Astrocyte (in vitro differentiated cells and primary cell): Measurements from ENCODE around the gene YEATS4. TPM values are rescaled to one million over a fixed set of nuclear protein-coding genes. Genes with fewer than 3 reads are reported as not detected.

Source experiments
- DNase-seq: peaks from one replicate; pipeline ENCODE4 v3.0.0-alpha.2; 2010; ENCODE audit warnings: low read depth
- FAIRE-seq: peaks from 2 replicates; lab custom pipeline; 2011; peaks lifted over from hg19 to GRCh38; lab: Jason Lieb, UNC
- H2AFZ ChIP-seq: 2 replicates; pipeline ENCODE4 v1.6.0; 2012; ENCODE audit warnings: low read depth, low read length, inconsistent platforms
- H3K27ac ChIP-seq: 2 replicates; pipeline ENCODE4 v1.5.1; 2011; ENCODE audit warnings: low read depth, low read length, inconsistent platforms
- H3K27me3 ChIP-seq: 2 replicates; pipeline ENCODE4 v1.6.0; 2011; ENCODE audit warnings: low read length, inconsistent platforms; ENCODE audit not compliant: insufficient read depth
- H3K36me3 ChIP-seq: 2 replicates; pipeline ENCODE4 v1.5.1; 2011; ENCODE audit warnings: low read length, inconsistent platforms; ENCODE audit not compliant: insufficient read depth
- H3K4me1 ChIP-seq: 2 replicates; pipeline ENCODE4 v1.5.1; 2011; ENCODE audit warnings: low read length, inconsistent platforms; ENCODE audit not compliant: insufficient read depth
- H3K4me2 ChIP-seq: 2 replicates; pipeline ENCODE4 v1.6.0; 2012; ENCODE audit warnings: low read length, inconsistent platforms
- H3K4me3 ChIP-seq: 2 replicates; pipeline ENCODE4 v1.5.1; 2011; ENCODE audit warnings: low read depth, mild to moderate bottlenecking, low read length, inconsistent platforms; ENCODE audit not compliant: insufficient read depth
- H3K79me2 ChIP-seq: 2 replicates; pipeline ENCODE4 v1.6.0; 2012; ENCODE audit warnings: mild to moderate bottlenecking, low read length, inconsistent platforms; ENCODE audit not compliant: insufficient read depth
- H3K9ac ChIP-seq: 2 replicates; pipeline ENCODE4 v1.6.0; 2012; ENCODE audit warnings: mild to moderate bottlenecking, low read length, inconsistent platforms
- H3K9me3 ChIP-seq: 2 replicates; pipeline ENCODE4 v1.5.1; 2012; ENCODE audit warnings: low read depth, mild to moderate bottlenecking, low read length, inconsistent platforms; ENCODE audit not compliant: insufficient read depth
- H4K20me1 ChIP-seq: 2 replicates; pipeline ENCODE4 v1.6.0; 2012; ENCODE audit warnings: low read length, inconsistent platforms; ENCODE audit not compliant: insufficient read depth
- H3K27ac Mint-ChIP-seq: one replicate; pipeline ENCODE4 v1.8.0; 2021; ENCODE audit warnings: mild to moderate bottlenecking, mixed read lengths; ENCODE audit not compliant: unreplicated experiment
- H3K27me3 Mint-ChIP-seq: one replicate; pipeline ENCODE4 v1.8.0; 2021; ENCODE audit warnings: low read depth, mixed read lengths; ENCODE audit not compliant: unreplicated experiment
- H3K36me3 Mint-ChIP-seq: one replicate; pipeline ENCODE4 v1.8.0; 2021; ENCODE audit warnings: low read depth, mixed read lengths; ENCODE audit not compliant: unreplicated experiment
- H3K4me1 Mint-ChIP-seq: one replicate; pipeline ENCODE4 v1.8.0; 2021; ENCODE audit warnings: low read depth, mixed read lengths; ENCODE audit not compliant: unreplicated experiment
- H3K4me3 Mint-ChIP-seq: one replicate; pipeline ENCODE4 v1.8.0; 2021; ENCODE audit warnings: mild to moderate bottlenecking, moderate library complexity, mixed read lengths; ENCODE audit not compliant: unreplicated experiment
- H3K9me3 Mint-ChIP-seq: one replicate; pipeline ENCODE4 v1.8.0; 2021; ENCODE audit warnings: mild to moderate bottlenecking, mixed read lengths; ENCODE audit not compliant: unreplicated experiment
- EZH2 ChIP-seq: IDR thresholded peaks from 2 replicates; pipeline ENCODE4 v1.6.1; 2012; ENCODE audit warnings: mild to moderate bottlenecking, low read length, inconsistent platforms; ENCODE audit not compliant: insufficient read depth
- total RNA-seq: library from RNA; stranded (reverse); gene quantifications from 2 replicates; pipeline ENCODE4 v1.2.1, GENCODE V29; 2021
- TF ChIP-seq, protein P1 (sequence below): IDR thresholded peaks from 2 replicates; pipeline ENCODE4 v1.5.1; 2011; ENCODE audit warnings: low read depth, mild to moderate bottlenecking, inconsistent platforms, low read length, moderate library complexity; ENCODE audit not compliant: insufficient read depth

The YEATS4 gene
- total RNA-seq, 1 donor from 2014 or later, result 11.6 TPM

- Mint-ChIP-seq H3K4me3 (peak overlapping the region; percentile 68), H3K27ac (no peak overlapping the region), H3K27me3 (peaks cover 15% of the 10 kb centered on the region), H3K9me3 (no peaks in the 10 kb centered on the region), H3K4me1 (peaks cover 1% of the 10 kb centered on the region), H3K36me3 (no peaks in the 10 kb centered on the region)
- Histone ChIP-seq H3K27me3 (peaks cover 22% of the 10 kb centered on the region), H2AFZ (peak overlapping the region; percentile 61), H3K36me3 (no peaks in the 10 kb centered on the region), H4K20me1 (no peaks in the 10 kb centered on the region), H3K79me2 (no peaks in the 10 kb centered on the region), H3K4me1 (no peaks in the 10 kb centered on the region), H3K4me2 (peak overlapping the region; percentile 84), H3K9me3 (no peaks in the 10 kb centered on the region), H3K4me3 (peak overlapping the region; percentile 55), H3K9ac (peak overlapping the region; percentile 15), H3K27ac (no peak overlapping the region)
- no peak for TF ChIP-seq EZH2
- TF ChIP-seq, protein P1, sequence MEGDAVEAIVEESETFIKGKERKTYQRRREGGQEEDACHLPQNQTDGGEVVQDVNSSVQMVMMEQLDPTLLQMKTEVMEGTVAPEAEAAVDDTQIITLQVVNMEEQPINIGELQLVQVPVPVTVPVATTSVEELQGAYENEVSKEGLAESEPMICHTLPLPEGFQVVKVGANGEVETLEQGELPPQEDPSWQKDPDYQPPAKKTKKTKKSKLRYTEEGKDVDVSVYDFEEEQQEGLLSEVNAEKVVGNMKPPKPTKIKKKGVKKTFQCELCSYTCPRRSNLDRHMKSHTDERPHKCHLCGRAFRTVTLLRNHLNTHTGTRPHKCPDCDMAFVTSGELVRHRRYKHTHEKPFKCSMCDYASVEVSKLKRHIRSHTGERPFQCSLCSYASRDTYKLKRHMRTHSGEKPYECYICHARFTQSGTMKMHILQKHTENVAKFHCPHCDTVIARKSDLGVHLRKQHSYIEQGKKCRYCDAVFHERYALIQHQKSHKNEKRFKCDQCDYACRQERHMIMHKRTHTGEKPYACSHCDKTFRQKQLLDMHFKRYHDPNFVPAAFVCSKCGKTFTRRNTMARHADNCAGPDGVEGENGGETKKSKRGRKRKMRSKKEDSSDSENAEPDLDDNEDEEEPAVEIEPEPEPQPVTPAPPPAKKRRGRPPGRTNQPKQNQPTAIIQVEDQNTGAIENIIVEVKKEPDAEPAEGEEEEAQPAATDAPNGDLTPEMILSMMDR, result no peak
- FAIRE-seq (no peak), DNase-seq (no peak)
These were observed 28.0 kb upstream of the YEATS4 start for GRCh38 chr12:69331519-69331908.

- Histone ChIP-seq H3K4me2 (peak overlapping the region; percentile 84), H3K36me3 (no peaks in the 10 kb centered on the region), H2AFZ (peak overlapping the region; percentile 61), H3K79me2 (no peaks in the 10 kb centered on the region), H3K9ac (no peak overlapping the region), H3K27me3 (peaks cover 24% of the 10 kb centered on the region), H3K4me3 (no peak overlapping the region), H3K9me3 (no peaks in the 10 kb centered on the region), H3K4me1 (no peaks in the 10 kb centered on the region), H3K27ac (no peak overlapping the region), H4K20me1 (no peaks in the 10 kb centered on the region)
- Mint-ChIP-seq H3K36me3 (no peaks in the 10 kb centered on the region), H3K4me3 (no peak overlapping the region), H3K27ac (no peak overlapping the region), H3K27me3 (peaks cover 15% of the 10 kb centered on the region), H3K9me3 (no peaks in the 10 kb centered on the region), H3K4me1 (peaks cover 1% of the 10 kb centered on the region)
- no peak for DNase-seq
- TF ChIP-seq, protein P1, result no peak
- no peak for TF ChIP-seq EZH2
- no peak for FAIRE-seq
These were observed 27.4 kb upstream of the YEATS4 start for GRCh38 chr12:69331909-69332684.

DNA sequence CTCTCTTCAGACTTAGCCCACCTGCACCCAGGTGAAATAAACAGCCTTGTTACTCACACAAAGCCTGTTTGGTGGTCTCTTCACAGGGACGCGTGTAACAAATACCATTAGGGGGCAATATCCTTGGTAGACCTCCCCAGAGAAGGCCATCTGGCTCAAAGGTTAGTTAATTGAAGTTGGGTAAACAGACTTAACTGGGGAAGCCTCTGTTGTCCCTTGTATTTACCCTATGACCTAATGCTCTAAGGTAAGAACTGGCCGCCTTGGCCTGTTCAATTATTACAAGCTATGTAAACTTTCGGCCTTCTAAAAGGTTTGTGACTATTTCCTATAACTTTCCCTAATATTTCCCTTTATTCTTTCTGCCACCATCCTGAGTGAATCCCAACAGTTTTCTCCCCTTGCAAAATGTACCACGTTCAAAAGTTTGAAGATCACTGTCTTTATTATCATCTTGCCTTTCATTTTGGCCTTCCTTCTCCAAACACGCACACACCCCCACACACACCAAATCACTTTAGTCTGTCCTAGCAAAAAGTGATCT lies 26.7 kb upstream of the YEATS4 start:
- Histone ChIP-seq H2AFZ (no peak overlapping the region), H3K79me2 (no peaks in the 10 kb centered on the region), H3K4me2 (no peak overlapping the region), H3K36me3 (no peaks in the 10 kb centered on the region), H3K27me3 (peaks cover 24% of the 10 kb centered on the region), H3K4me1 (no peaks in the 10 kb centered on the region), H3K9me3 (no peaks in the 10 kb centered on the region), H3K9ac (no peak overlapping the region), H4K20me1 (no peaks in the 10 kb centered on the region), H3K27ac (no peak overlapping the region), H3K4me3 (no peak overlapping the region)
- no peak for DNase-seq
- peaks cover 15% of the 10 kb centered on the region for H3K27me3 Mint-ChIP-seq
- no peak for FAIRE-seq
- no peaks in the 10 kb centered on the region for H3K36me3 Mint-ChIP-seq
- H3K27ac Mint-ChIP-seq, result no peak overlapping the region
- no peaks in the 10 kb centered on the region for H3K9me3 Mint-ChIP-seq
- peaks cover 1% of the 10 kb centered on the region for H3K4me1 Mint-ChIP-seq
- H3K4me3 Mint-ChIP-seq, result no peak overlapping the region
- TF ChIP-seq EZH2, result no peak
- TF ChIP-seq, protein P1, result no peak
